Heart left ventricle (tissue), 13 donors: ENCODE measurements around the gene FMO1.

ENCODE experiments used
- POLR2A ChIP-seq, 2 donors: fragments of 450-650 bp; IDR thresholded peaks; one replicate each; pipeline ENCODE4 v1.6.1; 2017; ENCODE audit warnings: antibody characterized with exemption in 2 of 2, mild to moderate bottlenecking in 2 of 2, moderate library complexity in 2 of 2
- TF ChIP-seq, protein P1 (sequence below), 12 donors: fragments of 200-600 bp; sonication (generic) in 4 of 12; IDR thresholded peaks; one replicate each; pipeline versions ENCODE4 v1.5.0 to v1.8.0; 2018 to 2022; ENCODE audit warnings: antibody characterized with exemption in 12 of 12, mild to moderate bottlenecking in 5 of 12
- donor health status: ischemic (EF 13 %, LVEDD 7.1; RV severe dilation, severe dysfunction).
- donor health status: DM: no; HTN: yes; CAD: no.
- donor health status: DM: no; HTN: no; CAD: no.
- donor health status: ischemic (EF 25% LVEDD 6.9; RV normal size, moderate dysfunction).
- donor health status: ischemic (EF 25% LVEDD 5.7; RV mildly dilated, moderate dysfunction).
- donor health status: ischemic (EF 35%, LVEDD 5.7; RV mildly dilated, moderate dysfunction).
- donor health status: nonischemic (EF 11% LVEDD 7.7; RV severe dilation, severe dysfunction).
- donor health status: DM: yes; HTN: yes; CAD: no.
- donor health status: PGD.
- donor health status: ischemic (EF 29% LVEDD 5.4; RV normal size, mild dysfunction).
- donor health status: nonischemic (EF 23%, LVEDD 6.1; RV moderate dilation, normal function).

DNA sequence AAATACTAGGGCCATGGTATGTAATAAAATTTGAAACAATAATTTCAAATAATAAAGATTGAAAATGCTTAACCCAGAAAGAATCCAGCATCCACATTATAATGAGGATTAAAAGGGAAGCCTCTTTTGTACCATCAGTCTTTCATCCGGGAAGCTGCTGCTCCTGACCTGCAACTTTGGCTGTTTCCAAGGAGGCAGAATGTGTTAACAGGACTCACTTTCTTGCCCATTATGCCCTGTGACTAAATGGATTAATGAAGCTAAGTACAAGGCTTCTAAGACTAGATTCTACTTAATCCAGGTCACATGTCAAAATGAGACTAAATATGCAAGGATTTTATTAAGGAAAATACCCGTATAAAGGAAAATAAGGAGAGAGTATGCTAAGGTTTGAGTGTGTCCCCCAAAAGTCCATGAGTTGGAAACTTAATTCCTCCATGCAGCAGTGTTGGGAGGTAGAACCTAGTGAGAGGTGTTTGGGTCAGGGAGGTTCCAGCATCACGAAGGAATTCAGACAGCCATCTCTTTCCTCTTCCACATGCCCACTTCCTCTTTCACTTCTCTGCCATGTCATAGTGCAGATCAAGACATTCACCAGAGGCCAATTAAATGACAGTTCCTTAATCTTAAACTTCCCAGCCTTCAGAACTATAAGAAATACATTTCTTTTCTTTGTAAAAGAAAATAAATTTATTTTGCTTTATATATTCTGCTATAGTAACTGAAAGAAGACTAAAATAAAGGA lies 35.5 kb upstream of the FMO1 start:
- TF ChIP-seq, protein P1, sequence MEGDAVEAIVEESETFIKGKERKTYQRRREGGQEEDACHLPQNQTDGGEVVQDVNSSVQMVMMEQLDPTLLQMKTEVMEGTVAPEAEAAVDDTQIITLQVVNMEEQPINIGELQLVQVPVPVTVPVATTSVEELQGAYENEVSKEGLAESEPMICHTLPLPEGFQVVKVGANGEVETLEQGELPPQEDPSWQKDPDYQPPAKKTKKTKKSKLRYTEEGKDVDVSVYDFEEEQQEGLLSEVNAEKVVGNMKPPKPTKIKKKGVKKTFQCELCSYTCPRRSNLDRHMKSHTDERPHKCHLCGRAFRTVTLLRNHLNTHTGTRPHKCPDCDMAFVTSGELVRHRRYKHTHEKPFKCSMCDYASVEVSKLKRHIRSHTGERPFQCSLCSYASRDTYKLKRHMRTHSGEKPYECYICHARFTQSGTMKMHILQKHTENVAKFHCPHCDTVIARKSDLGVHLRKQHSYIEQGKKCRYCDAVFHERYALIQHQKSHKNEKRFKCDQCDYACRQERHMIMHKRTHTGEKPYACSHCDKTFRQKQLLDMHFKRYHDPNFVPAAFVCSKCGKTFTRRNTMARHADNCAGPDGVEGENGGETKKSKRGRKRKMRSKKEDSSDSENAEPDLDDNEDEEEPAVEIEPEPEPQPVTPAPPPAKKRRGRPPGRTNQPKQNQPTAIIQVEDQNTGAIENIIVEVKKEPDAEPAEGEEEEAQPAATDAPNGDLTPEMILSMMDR (IDR thresholded peaks at IDR 0.05), result no peak
- TF ChIP-seq POLR2A (IDR thresholded peaks at IDR 0.05), result no peak
